Panc1 (cell line): ENCODE results near the gene PGAM5. TPM values are rescaled to one million over a fixed set of nuclear protein-coding genes. Genes with fewer than 3 reads are reported as not detected.

ENCODE experiments used
- ATAC-seq: fragments of 200-7000 bp; cut with Tn5 transposase; 2 replicates; pipeline ENCODE4 v1.9.1; 2020; ENCODE audit warnings: mild to moderate bottlenecking, moderate library complexity
- BruUV-seq: library from RNA; stranded (reverse); fragments of 400-500 nt; replicated peaks from 2 replicates; lab custom pipeline; 2021; lab: Mats Ljungman, UMichigan
- CTCF ChIA-PET: fragments of 300-600 bp; sonication (Branson Sonifier 250); formaldehyde crosslinking; loops from one replicate; lab custom pipeline; 2022; ENCODE audit warnings: antibody characterized with exemption; lab: Charles Lee
- POLR2A ChIA-PET: fragments of 300-600 bp; sonication (Branson Sonifier 250); formaldehyde crosslinking; loops from one replicate; lab custom pipeline; 2022; ENCODE audit warnings: antibody characterized with exemption; lab: Charles Lee
- DNase-seq: peaks from one replicate; pipeline ENCODE4 v3.0.0-alpha.2; 2010; ENCODE audit warnings: low read depth, low spot score
- H3K27ac ChIP-seq: 2 replicates; pipeline ENCODE4 v1.5.1; 2011; ENCODE audit warnings: mild to moderate bottlenecking, low read length, inconsistent platforms
- H3K27me3 ChIP-seq: fragments of 200-500 bp; sonication (Bioruptor generic); 2 replicates; pipeline ENCODE4 v1.6.0; 2014; ENCODE audit warnings: low read length, inconsistent platforms; ENCODE audit not compliant: control insufficient read depth, insufficient read depth
- H3K36me3 ChIP-seq: fragments of 200-500 bp; sonication (Bioruptor generic); 2 replicates; pipeline ENCODE4 v1.5.1; 2014; ENCODE audit warnings: inconsistent platforms, mild to moderate bottlenecking, low read length, moderate library complexity; ENCODE audit not compliant: control insufficient read depth, insufficient read depth
- H3K4me1 ChIP-seq: 2 replicates; pipeline ENCODE4 v1.5.1; 2011; ENCODE audit warnings: inconsistent platforms, mild to moderate bottlenecking, low read length, moderate library complexity; ENCODE audit not compliant: control insufficient read depth, insufficient read depth
- H3K4me3 ChIP-seq, 2 experiments: 2 replicates each; pipeline ENCODE4 v1.5.1; 2011 to 2012; ENCODE audit warnings: low read depth in 2 of 2, low read length in 2 of 2, mild to moderate bottlenecking in 2 of 2, inconsistent platforms in 1 of 2, moderate library complexity in 1 of 2
- H3K9me3 ChIP-seq: fragments of 200-500 bp; sonication (Bioruptor generic); 2 replicates; pipeline ENCODE4 v1.5.1; 2014; ENCODE audit warnings: low read depth, mild to moderate bottlenecking, inconsistent platforms, low read length, moderate library complexity; ENCODE audit not compliant: control insufficient read depth, insufficient read depth
- POLR2AphosphoS5 ChIP-seq: IDR thresholded peaks from 2 replicates; pipeline ENCODE4 v1.6.1; 2012; ENCODE audit warnings: mild to moderate bottlenecking, low read depth, low read length, moderate library complexity
- REST ChIP-seq, 2 experiments: IDR thresholded peaks; 2 replicates each; pipeline ENCODE4 v1.6.1; 2011 to 2012; ENCODE audit warnings: low read depth in 2 of 2, control low read depth in 1 of 2, low read length in 1 of 2, mild to moderate bottlenecking in 1 of 2, moderate library complexity in 1 of 2; ENCODE audit not compliant: insufficient read depth in 1 of 2
- SIN3A ChIP-seq: IDR thresholded peaks from 2 replicates; pipeline ENCODE4 v1.6.1; 2012; ENCODE audit warnings: low read depth, mild to moderate bottlenecking, low read length, moderate library complexity, borderline replicate concordance; ENCODE audit not compliant: insufficient read depth
- TCF7L2 ChIP-seq: IDR thresholded peaks from 2 replicates; pipeline ENCODE4 v1.6.1; 2011; ENCODE audit warnings: mild to moderate bottlenecking, low read depth, low read length, inconsistent platforms
- in situ Hi-C: cut with HindIII; loops from 2 replicates; pipeline ENCODE4 v1.10.0; 2016; ENCODE audit warnings: low sequenced_read_pairs, low pct_unique_long_range_greater_than_20kb
- intact Hi-C: fragments of 100-400 bp; cut with micrococcal nuclease; formaldehyde crosslinking; loops from one replicate; pipeline ENCODE4 v1.10.0; 2022; ENCODE audit not compliant: unreplicated experiment
- total RNA-seq: library from RNA; stranded (reverse); gene quantifications from one replicate; pipeline ENCODE4 v1.2.1, GENCODE V29; 2021; ENCODE audit not compliant: unreplicated experiment
- TF ChIP-seq, protein P1 (sequence below): fragments of 450-650 bp; IDR thresholded peaks from 2 replicates; pipeline ENCODE4 v1.5.1; 2017; ENCODE audit warnings: mild to moderate bottlenecking

The PGAM5 gene
- total RNA-seq, 1 experiment from 2014 or later, result 116 TPM

DNA sequence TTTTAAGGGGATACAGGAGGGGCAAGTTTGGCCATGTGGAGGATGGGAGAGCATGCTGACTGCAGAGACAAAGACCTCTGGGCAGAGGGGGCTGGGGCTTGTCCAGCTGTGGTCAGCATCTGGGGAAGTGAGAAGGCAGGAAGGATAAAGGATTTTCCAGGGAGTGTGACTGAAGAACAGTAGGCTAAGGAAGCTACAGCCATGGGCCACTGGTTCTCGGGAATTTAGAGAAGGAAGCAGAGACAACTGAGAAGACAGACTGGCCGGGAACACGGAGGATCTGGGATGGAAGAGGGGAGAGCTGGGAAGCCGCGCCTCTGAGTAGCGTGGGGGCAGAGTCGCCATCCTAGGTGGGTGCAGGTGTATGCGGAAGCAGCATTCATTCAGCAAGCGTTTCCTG is 7.0 kb upstream of the PGAM5 start:
- DNase-seq (no peak), ATAC-seq (no peak)
- Histone ChIP-seq H3K27me3 (no peaks in the 10 kb centered on the region), H3K36me3 (no peaks in the 10 kb centered on the region), H3K27ac (no peak overlapping the region), H3K4me3 (no peak overlapping the region), H3K4me1 (peaks cover 3% of the 10 kb centered on the region; the same call in 1 of the 2 replicates), H3K9me3 (no peaks in the 10 kb centered on the region)
- TF ChIP-seq, protein P1, sequence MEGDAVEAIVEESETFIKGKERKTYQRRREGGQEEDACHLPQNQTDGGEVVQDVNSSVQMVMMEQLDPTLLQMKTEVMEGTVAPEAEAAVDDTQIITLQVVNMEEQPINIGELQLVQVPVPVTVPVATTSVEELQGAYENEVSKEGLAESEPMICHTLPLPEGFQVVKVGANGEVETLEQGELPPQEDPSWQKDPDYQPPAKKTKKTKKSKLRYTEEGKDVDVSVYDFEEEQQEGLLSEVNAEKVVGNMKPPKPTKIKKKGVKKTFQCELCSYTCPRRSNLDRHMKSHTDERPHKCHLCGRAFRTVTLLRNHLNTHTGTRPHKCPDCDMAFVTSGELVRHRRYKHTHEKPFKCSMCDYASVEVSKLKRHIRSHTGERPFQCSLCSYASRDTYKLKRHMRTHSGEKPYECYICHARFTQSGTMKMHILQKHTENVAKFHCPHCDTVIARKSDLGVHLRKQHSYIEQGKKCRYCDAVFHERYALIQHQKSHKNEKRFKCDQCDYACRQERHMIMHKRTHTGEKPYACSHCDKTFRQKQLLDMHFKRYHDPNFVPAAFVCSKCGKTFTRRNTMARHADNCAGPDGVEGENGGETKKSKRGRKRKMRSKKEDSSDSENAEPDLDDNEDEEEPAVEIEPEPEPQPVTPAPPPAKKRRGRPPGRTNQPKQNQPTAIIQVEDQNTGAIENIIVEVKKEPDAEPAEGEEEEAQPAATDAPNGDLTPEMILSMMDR, result no peak
- TF ChIP-seq REST (IDR thresholded peaks at IDR 0.05; ENCODE audit: insufficient read depth in 1 of 2, low read depth in 2 of 2, low read length in 1 of 2) (no peak), SIN3A (no peak), TCF7L2 (no peak), POLR2AphosphoS5 (no peak)
- intact Hi-C loops (no loop called here), in situ Hi-C loops (no loop called here)
- POLR2A ChIA-PET, result interaction anchor here (0.6 kb wide), 1 partner anchor 8 kb away, joined by 3 read pairs; no protein-coding TSS in a partner anchor
- CTCF ChIA-PET, result no interaction called here
- BruUV-seq, result no TSS peak

DNA sequence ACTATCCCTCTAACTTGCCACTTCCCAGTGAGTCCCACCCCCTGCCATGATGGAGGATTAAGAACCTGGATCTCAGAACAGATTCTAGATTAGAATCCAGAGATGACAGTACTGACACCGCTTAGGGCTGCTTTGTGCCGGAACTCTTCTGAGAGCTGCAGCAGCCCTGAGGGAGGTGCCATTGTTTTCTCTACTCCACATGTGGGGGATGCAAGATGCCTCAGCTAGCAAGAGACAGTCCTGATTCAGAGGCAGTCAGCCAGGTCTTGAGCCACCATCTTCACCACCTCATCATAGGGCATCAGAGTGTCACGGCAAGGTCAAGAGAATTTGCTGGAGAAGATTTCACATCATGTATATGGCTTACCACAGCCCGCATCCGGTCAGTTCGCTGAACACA is 3.4 kb upstream of the PGAM5 start:
- Histone ChIP-seq H3K4me3 (no peak overlapping the region), H3K9me3 (no peaks in the 10 kb centered on the region), H3K4me1 (peaks cover 4% of the 10 kb centered on the region; the same call in 1 of the 2 replicates), H3K27ac (no peak overlapping the region), H3K27me3 (no peaks in the 10 kb centered on the region), H3K36me3 (no peaks in the 10 kb centered on the region)
- in situ Hi-C loops, result no loop called here
- DNase-seq, result no peak
- ATAC-seq, result no peak
- ChIA-PET POLR2A (no interaction called here), CTCF (no interaction called here)
- TF ChIP-seq, protein P1, result no peak
- no peak for TF ChIP-seq TCF7L2
- TF ChIP-seq REST (IDR thresholded peaks at IDR 0.05; ENCODE audit: insufficient read depth in 1 of 2, low read depth in 2 of 2, low read length in 1 of 2), result no peak
- TF ChIP-seq POLR2AphosphoS5, result no peak
- TF ChIP-seq SIN3A, result no peak
- BruUV-seq, result no TSS peak
- intact Hi-C loops, result no loop called here
